Measurements from ENCODE around the gene PLXNA2. TPM values are rescaled to one million over a fixed set of nuclear protein-coding genes. Genes with fewer than 3 reads are reported as not detected.

Gene PLXNA2
- total RNA-seq, 2 experiments from 2014 or later: 0.13 to 0.23 TPM

- ChIA-PET CTCF (interaction anchor here (0.7 to 2.6 kb wide), 3 partner anchors 12 to 23 kb away, joined by 3 to 10 read pairs (median 3); partner anchors contain the start of gene PLXNA2), POLR2A (no interaction called here)
- H3K9me3 Mint-ChIP-seq: no peaks in the 10 kb centered on the region
- no peaks in the 10 kb centered on the region for H3K4me1 Mint-ChIP-seq (ENCODE audit: low read depth)
- H3K4me3 Mint-ChIP-seq: no peak overlapping the region
- H3K36me3 Mint-ChIP-seq (ENCODE audit: low read depth): no peaks in the 10 kb centered on the region
- H3K27me3 Mint-ChIP-seq: peaks cover 7% of the 10 kb centered on the region
- intact Hi-C loops (cut with micrococcal nuclease): no loop called here
- no peak overlapping the region for H3K27ac Mint-ChIP-seq
- no peak for ATAC-seq
- TF ChIP-seq, protein P1, sequence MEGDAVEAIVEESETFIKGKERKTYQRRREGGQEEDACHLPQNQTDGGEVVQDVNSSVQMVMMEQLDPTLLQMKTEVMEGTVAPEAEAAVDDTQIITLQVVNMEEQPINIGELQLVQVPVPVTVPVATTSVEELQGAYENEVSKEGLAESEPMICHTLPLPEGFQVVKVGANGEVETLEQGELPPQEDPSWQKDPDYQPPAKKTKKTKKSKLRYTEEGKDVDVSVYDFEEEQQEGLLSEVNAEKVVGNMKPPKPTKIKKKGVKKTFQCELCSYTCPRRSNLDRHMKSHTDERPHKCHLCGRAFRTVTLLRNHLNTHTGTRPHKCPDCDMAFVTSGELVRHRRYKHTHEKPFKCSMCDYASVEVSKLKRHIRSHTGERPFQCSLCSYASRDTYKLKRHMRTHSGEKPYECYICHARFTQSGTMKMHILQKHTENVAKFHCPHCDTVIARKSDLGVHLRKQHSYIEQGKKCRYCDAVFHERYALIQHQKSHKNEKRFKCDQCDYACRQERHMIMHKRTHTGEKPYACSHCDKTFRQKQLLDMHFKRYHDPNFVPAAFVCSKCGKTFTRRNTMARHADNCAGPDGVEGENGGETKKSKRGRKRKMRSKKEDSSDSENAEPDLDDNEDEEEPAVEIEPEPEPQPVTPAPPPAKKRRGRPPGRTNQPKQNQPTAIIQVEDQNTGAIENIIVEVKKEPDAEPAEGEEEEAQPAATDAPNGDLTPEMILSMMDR (IDR thresholded peaks at IDR 0.05): no peak
- no peak for DNase-seq
These were observed 21.6 kb downstream of the PLXNA2 start for GRCh38 chr1:208222376-208223126.

GRCh38 chr1:208221291-208221622, 22.9 kb downstream of the PLXNA2 start:
- Mint-ChIP-seq H3K27me3 (peaks cover 7% of the 10 kb centered on the region), H3K36me3 (ENCODE audit: low read depth) (no peaks in the 10 kb centered on the region), H3K27ac (no peak overlapping the region), H3K4me3 (no peak overlapping the region), H3K9me3 (no peaks in the 10 kb centered on the region), H3K4me1 (ENCODE audit: low read depth) (no peaks in the 10 kb centered on the region)
- TF ChIP-seq, protein P1 (IDR thresholded peaks at IDR 0.05): no peak
- DNase-seq: no peak
- ATAC-seq: no peak
- intact Hi-C loops (cut with micrococcal nuclease): no loop called here
- ChIA-PET POLR2A (no interaction called here), CTCF (interaction anchor here (2.6 kb wide), 1 partner anchor 24 kb away, joined by 10 read pairs; the partner anchor contains the start of gene PLXNA2)

DNA sequence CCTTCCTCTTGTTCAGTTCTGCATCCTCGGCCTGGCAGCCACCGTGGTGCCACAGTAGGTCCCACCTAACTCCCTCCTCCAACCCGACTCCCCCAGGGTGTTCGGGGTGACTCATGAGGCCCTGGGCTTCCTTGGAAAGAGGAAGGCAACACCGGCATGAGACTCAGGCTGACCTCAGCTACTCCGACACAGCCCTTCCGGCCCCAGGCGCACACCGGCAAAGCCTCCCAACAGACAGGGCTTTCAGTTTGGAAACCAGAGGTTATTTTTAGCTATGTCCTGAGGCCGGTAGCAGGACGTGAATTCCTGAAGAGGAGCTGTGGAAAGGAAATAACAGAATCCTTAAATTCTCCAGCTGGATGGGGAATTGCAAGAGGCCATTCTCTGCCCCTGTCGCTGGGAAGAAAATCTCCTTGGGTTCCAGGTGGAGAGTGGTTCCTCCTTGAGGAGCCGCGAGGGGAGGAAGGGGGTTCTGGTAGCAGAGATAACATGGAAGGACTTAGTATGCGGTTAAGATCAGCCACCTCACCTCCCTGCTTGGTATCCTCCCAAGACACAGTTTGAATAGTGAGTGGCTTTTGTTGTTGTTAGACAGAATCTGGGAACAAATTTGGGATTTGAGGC, 24.4 kb downstream of the PLXNA2 start:
- TF ChIP-seq, protein P1 (IDR thresholded peaks at IDR 0.05): no peak

GRCh38 chr1:208219098-208219658, 25.0 kb downstream of the PLXNA2 start:
- Mint-ChIP-seq H3K27me3 (peaks cover 5% of the 10 kb centered on the region), H3K27ac (no peak overlapping the region), H3K9me3 (no peaks in the 10 kb centered on the region), H3K36me3 (ENCODE audit: low read depth) (no peaks in the 10 kb centered on the region), H3K4me3 (no peak overlapping the region), H3K4me1 (ENCODE audit: low read depth) (no peaks in the 10 kb centered on the region)
- ChIA-PET POLR2A (interaction anchor here (0.5 kb wide), 1 partner anchor 1588 kb away, joined by 3 read pairs; no protein-coding TSS in a partner anchor), CTCF (interaction anchor here (1.6 to 2.2 kb wide), 2 partner anchors 25 to 197 kb away, joined by 6 read pairs; partner anchors contain the start of gene PLXNA2)
- intact Hi-C loops (cut with micrococcal nuclease): no loop called here
- ATAC-seq: no peak
- no peak for DNase-seq
- TF ChIP-seq, protein P1 (IDR thresholded peaks at IDR 0.05): no peak

More for the DNA sequence above, 24.4 kb downstream of the PLXNA2 start:
- POLR2A ChIA-PET: no interaction called here
- no peaks in the 10 kb centered on the region for H3K9me3 Mint-ChIP-seq
- peaks cover 5% of the 10 kb centered on the region for H3K27me3 Mint-ChIP-seq
- CTCF ChIA-PET: interaction anchor here (0.9 to 2.2 kb wide), 3 partner anchors 15 to 198 kb away, joined by 3 to 6 read pairs (median 6); partner anchors contain the start of gene PLXNA2
- DNase-seq: no peak
- no peak overlapping the region for H3K27ac Mint-ChIP-seq
- no peak for ATAC-seq
- no peaks in the 10 kb centered on the region for H3K4me1 Mint-ChIP-seq (ENCODE audit: low read depth)
- no peak overlapping the region for H3K4me3 Mint-ChIP-seq
- no peaks in the 10 kb centered on the region for H3K36me3 Mint-ChIP-seq (ENCODE audit: low read depth)
- intact Hi-C loops (cut with micrococcal nuclease): no loop called here
